NB4 (cell line): ENCODE data around the gene VPS4A.

ENCODE experiments used
- DNase-seq: peaks from one replicate; pipeline ENCODE4 v3.0.0; 2010; ENCODE audit warnings: low read depth
- H3K4me3 ChIP-seq: one replicate; pipeline ENCODE4 v1.5.1; 2011; ENCODE audit warnings: mild to moderate bottlenecking, low read depth, low read length, moderate library complexity
- MYC ChIP-seq: IDR thresholded peaks from 2 replicates; pipeline ENCODE4 v1.6.1; 2011; ENCODE audit warnings: low read depth, low read length
- POLR2A ChIP-seq: IDR thresholded peaks from 2 replicates; pipeline ENCODE4 v1.6.1; 2011; ENCODE audit warnings: mild to moderate bottlenecking; ENCODE audit not compliant: insufficient read length; ENCODE audit errors: extremely low read depth
- TF ChIP-seq, protein P1 (sequence below): IDR thresholded peaks from 2 replicates; pipeline ENCODE4 v1.6.1; 2011; ENCODE audit warnings: low read depth, low read length
- TF ChIP-seq, protein P2 (sequence below): IDR thresholded peaks from one replicate; pipeline ENCODE4 v1.5.1; 2012; ENCODE audit warnings: low read depth, low read length

The VPS4A gene

DNA sequence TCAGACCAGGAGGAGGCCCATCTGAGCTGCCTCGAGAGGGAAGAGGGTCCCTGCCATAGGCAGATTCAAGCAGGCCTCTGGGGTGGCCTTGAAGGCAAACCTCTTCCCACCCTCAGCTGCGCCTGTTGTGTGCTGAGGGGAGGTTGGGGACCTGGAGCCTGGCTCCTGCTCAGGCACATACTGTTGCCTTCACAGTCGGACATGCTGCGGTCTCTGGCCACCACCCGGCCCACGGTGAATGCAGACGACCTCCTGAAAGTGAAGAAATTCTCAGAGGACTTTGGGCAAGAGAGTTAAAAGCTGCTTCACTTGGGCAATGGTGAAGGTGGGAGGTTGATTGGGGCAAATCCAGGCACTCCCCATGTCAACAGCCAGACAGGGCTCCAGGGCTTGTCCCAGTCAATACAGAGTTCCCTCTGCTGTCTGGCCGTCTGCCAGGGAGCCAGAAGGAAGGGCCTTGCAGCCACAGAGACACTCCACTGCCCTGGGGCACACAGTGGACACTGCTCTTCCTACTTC is 12.9 kb downstream of the VPS4A start:
- no peak for DNase-seq
- no peak overlapping the region for H3K4me3 ChIP-seq
- TF ChIP-seq MYC (no peak), POLR2A (no peak)
- TF ChIP-seq, protein P1, sequence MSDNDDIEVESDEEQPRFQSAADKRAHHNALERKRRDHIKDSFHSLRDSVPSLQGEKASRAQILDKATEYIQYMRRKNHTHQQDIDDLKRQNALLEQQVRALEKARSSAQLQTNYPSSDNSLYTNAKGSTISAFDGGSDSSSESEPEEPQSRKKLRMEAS = no peak
- TF ChIP-seq, protein P2, sequence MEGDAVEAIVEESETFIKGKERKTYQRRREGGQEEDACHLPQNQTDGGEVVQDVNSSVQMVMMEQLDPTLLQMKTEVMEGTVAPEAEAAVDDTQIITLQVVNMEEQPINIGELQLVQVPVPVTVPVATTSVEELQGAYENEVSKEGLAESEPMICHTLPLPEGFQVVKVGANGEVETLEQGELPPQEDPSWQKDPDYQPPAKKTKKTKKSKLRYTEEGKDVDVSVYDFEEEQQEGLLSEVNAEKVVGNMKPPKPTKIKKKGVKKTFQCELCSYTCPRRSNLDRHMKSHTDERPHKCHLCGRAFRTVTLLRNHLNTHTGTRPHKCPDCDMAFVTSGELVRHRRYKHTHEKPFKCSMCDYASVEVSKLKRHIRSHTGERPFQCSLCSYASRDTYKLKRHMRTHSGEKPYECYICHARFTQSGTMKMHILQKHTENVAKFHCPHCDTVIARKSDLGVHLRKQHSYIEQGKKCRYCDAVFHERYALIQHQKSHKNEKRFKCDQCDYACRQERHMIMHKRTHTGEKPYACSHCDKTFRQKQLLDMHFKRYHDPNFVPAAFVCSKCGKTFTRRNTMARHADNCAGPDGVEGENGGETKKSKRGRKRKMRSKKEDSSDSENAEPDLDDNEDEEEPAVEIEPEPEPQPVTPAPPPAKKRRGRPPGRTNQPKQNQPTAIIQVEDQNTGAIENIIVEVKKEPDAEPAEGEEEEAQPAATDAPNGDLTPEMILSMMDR = no peak

DNA sequence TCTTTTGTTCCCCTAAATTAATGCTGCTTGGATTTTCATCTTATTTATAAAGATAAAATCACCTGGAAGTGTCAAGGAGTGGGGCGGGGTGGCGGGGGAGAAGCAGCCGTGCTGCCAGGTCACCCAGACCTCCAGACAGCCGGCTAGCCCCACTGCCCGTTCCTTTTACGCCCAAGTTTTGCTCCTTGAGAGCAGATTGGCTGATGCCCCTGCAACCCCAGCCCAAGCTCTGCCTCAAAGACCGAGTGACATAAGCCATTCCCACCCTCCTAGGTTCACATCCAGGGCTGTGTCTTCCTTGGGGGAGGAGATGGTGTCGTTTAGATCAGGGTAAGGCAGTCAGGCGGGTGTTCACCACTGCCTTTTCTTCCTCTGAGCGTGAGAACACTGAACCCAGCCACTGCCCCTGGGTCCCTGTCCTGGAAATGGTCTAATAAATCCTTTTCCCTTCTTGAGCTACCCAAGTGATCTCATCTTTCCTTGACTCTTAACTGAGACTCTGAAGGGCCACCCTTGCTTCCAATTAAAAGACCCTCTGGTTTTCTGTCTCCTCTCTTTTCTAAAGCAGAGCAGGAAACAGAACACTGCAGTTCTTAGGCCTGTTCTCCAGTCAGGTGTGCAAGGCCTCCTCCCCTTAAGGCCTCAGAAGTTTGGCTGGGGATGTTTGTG is 13.6 kb downstream of the VPS4A start:
- TF ChIP-seq MYC (no peak), POLR2A (no peak)
- TF ChIP-seq, protein P2 = no peak
- H3K4me3 ChIP-seq = peak overlapping the region; percentile 11
- no peak for DNase-seq

DNA sequence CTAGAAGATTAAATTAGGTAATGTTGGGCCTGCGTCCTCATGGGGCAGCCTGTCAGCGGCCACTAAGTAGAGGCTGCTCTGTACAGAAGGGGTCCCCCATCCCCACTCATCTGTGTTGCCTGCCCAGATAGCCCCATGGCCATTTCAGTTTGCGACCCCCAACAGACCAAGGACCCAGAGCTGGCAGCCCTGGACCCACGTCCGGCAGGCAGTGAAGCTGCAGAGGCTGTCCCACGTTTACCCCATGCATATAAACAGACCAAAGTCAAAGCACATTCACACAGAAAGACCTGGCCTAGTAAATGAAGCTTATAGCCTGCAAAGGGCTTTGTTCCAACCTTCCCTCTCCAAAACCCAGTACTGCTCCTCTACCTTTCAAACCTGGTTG is 14.6 kb downstream of the VPS4A start:
- no peak for DNase-seq
- TF ChIP-seq POLR2A (no peak), MYC (no peak)
- TF ChIP-seq, protein P2 = no peak
- TF ChIP-seq, protein P1 = no peak
- H3K4me3 ChIP-seq = peak overlapping the region; percentile 89

DNA sequence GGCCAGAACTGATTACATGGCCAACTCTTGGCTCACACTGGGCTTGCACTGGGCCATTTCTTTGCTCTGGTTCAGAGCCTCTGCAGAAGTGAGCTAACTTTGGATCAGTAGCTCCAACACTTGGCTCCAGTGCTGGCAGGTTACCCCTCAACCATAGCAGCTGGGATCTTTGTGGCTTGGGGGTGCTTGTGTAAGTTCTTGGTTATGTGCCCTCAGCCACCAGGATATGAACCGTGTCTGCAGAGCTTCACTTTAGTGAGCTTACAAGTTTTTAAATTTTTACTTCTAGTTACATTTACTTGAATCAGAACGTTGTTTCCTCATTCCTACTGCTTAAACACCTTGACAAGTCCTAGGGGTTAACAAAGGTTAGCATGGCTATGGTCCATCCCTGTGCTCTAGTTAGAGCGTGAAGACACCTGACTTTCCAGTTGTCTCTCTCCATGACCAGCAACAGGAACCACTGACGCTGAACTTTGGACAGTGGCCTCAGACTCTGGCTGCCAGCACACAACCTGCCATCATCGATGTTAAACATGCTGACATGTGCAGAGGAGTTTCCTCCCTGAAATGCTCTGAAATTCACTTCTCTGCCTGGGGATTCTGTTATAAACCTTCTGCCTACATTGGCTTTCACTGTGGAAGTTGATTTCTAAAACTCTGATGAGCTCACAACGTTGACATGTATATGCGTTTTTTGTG is 15.2 kb downstream of the VPS4A start:
- DNase-seq = no peak
- peak overlapping the region; percentile 89 for H3K4me3 ChIP-seq
- TF ChIP-seq POLR2A = no peak
- no peak for TF ChIP-seq MYC
- TF ChIP-seq, protein P1 = no peak
- TF ChIP-seq, protein P2 = no peak

DNA sequence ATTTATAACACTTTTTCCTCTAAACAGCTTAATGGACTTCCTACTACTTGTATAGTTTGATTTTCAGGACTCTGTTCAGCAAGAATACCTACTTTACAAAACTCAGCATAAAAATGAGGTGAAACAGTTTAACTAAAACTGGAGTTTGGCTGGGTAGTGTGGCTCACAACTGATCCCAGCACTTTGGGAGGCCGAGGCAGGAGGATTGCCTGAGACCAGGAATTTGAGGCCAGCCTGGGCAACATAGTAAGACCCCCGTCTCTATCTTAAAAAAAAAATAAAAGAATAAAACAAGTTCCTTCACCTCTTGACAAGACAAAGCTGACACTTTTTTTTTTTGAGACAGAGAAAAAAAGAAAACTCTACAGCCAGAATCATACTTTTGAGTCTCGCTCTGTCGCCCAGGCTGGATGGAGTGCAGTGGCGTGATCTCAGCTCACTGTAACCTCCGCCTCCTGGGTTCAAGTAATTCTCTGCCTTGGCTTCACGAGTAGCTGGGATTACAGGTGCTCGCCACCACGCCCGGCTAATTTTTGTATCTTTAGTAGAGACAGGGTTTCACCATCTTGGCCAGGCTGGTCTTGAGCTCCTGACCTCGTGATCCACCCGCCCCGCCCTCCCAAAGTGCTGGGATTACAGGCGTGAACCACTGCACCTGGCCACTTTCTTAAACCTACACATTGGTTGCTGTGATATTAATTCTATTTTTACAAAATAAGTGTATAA is 16.6 kb downstream of the VPS4A start:
- no peak for DNase-seq
- TF ChIP-seq POLR2A (no peak), MYC (no peak)
- TF ChIP-seq, protein P1 = no peak
- H3K4me3 ChIP-seq = peak overlapping the region; percentile 89

DNA sequence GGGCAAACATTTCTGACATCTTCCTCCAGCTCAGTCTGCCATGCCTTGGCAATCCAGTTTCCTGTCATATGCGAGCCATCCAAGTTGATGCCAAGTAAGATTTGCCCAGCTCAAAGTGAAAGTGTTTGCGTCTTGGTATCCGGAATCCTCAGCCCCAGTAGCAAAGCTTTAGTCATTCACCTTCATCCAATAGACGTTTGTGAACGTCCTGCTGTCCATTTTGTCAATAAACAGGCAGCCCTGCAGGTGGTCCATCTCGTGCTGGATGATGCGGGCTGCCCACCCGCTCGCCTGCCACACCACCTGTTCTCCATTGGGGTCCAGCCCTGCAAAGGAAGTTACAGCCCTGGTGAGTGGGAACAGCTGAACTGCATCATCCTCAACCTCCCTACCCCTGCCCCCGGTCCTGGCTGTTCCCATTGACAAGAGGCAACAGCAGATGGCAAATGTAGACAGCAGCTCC is 17.7 kb downstream of the VPS4A start:
- peak overlapping the region; percentile 89 for H3K4me3 ChIP-seq
- no peak for TF ChIP-seq POLR2A
- TF ChIP-seq, protein P2 = no peak
- no peak for DNase-seq
